TTC549 (cell line): ENCODE measurements around the gene KSR1.
"Not testable (repeated sequence)": the region's sequence is repeated elsewhere in the genome, so short reads cannot be mapped to it uniquely, and the experiment has no call there.

Experiments used
- FAIRE-seq: peaks from 2 replicates; lab custom pipeline; 2012; peaks lifted over from hg19 to GRCh38; lab: Jason Lieb, UNC

Gene KSR1

GRCh38 chr17:27455236-27455913 is 873 bp upstream of the KSR1 start:
- no peak for FAIRE-seq

GRCh38 chr17:27456681-27457359 is 572 bp downstream of the KSR1 start:
- no peak for FAIRE-seq

- FAIRE-seq, result no peak
Measured at GRCh38 chr17:27457360-27457715, 1.1 kb downstream of the KSR1 start.

GRCh38 chr17:27457731-27458523 is 1.7 kb downstream of the KSR1 start:
- FAIRE-seq, result no peak

- FAIRE-seq, result no peak
Measured at GRCh38 chr17:27458524-27458908, 2.3 kb downstream of the KSR1 start.

GRCh38 chr17:27459433-27459832 is 3.2 kb downstream of the KSR1 start:
- FAIRE-seq, result no peak

- FAIRE-seq, result no peak
Measured at GRCh38 chr17:27460196-27460725, 4.0 kb downstream of the KSR1 start.

- no peak for FAIRE-seq
Measured at GRCh38 chr17:27461192-27461859, 5.1 kb downstream of the KSR1 start.

- no peak for FAIRE-seq
Measured at GRCh38 chr17:27462149-27462548, 5.9 kb downstream of the KSR1 start.

- FAIRE-seq, result no peak
Measured at GRCh38 chr17:27462714-27463113, 6.5 kb downstream of the KSR1 start.

GRCh38 chr17:27463235-27463677 is 7.0 kb downstream of the KSR1 start:
- no peak for FAIRE-seq

GRCh38 chr17:27464019-27464418 is 7.8 kb downstream of the KSR1 start:
- not testable (repeated sequence) for FAIRE-seq

- no peak for FAIRE-seq
Measured at GRCh38 chr17:27464431-27464830, 8.2 kb downstream of the KSR1 start.

- not testable (repeated sequence) for FAIRE-seq
Measured at GRCh38 chr17:27465875-27466274, 9.6 kb downstream of the KSR1 start.

- no peak for FAIRE-seq
Measured at GRCh38 chr17:27466376-27466742, 10.1 kb downstream of the KSR1 start.

GRCh38 chr17:27466743-27467375 is 10.6 kb downstream of the KSR1 start:
- no peak for FAIRE-seq

GRCh38 chr17:27469256-27469655 is 13.0 kb downstream of the KSR1 start:
- no peak for FAIRE-seq

- FAIRE-seq, result no peak
Measured at GRCh38 chr17:27471321-27472269, 15.3 kb downstream of the KSR1 start.

GRCh38 chr17:27473190-27473747 is 17.0 kb downstream of the KSR1 start:
- FAIRE-seq, result no peak
